WTC11 (cell line): ENCODE measurements around the gene C10orf95.

Experiments
- CTCF ChIP-seq: fragments of 200-600 bp; IDR thresholded peaks from 2 replicates; pipeline ENCODE4 v1.8.0; 2022; ENCODE audit warnings: antibody characterized with exemption
- E2F4 ChIP-seq: sonication (generic); formaldehyde crosslinking; IDR thresholded peaks from 2 replicates; pipeline ENCODE4 v1.8.1; 2022; ENCODE audit warnings: low read depth, mild to moderate bottlenecking, moderate library complexity, missing genetic modification reagents, borderline replicate concordance
- ELF4 ChIP-seq: sonication (generic); formaldehyde crosslinking; IDR thresholded peaks from 2 replicates; pipeline ENCODE4 v1.8.1; 2022; ENCODE audit warnings: low read depth, mild to moderate bottlenecking, moderate library complexity, missing genetic modification reagents
- FOXJ3 ChIP-seq: sonication (generic); formaldehyde crosslinking; IDR thresholded peaks from 2 replicates; pipeline ENCODE4 v1.9.0; 2021; ENCODE audit warnings: missing genetic modification reagents, mild to moderate bottlenecking, borderline replicate concordance
- FOXP4 ChIP-seq: sonication (generic); formaldehyde crosslinking; IDR thresholded peaks from 2 replicates; pipeline ENCODE4 v1.8.0; 2022; ENCODE audit warnings: mild to moderate bottlenecking, missing genetic modification reagents
- GTF2I ChIP-seq: fragments of 250-450 bp; sonication (Bioruptor Pico); conservative IDR thresholded peaks from 2 replicates; pipeline ENCODE4 v1.4.0; 2021; ENCODE audit warnings: mild to moderate bottlenecking
- JUN ChIP-seq: sonication (generic); formaldehyde crosslinking; IDR thresholded peaks from 2 replicates; pipeline ENCODE4 v1.8.0; 2023; ENCODE audit warnings: mild to moderate bottlenecking, missing genetic modification reagents
- NFE2L1 ChIP-seq: sonication (generic); formaldehyde crosslinking; IDR thresholded peaks from 2 replicates; pipeline ENCODE4 v1.8.1; 2023; ENCODE audit warnings: missing genetic modification reagents
- NFYB ChIP-seq: sonication (generic); formaldehyde crosslinking; conservative IDR thresholded peaks from 2 replicates; pipeline ENCODE4 v1.8.0; 2022; ENCODE audit warnings: low read depth, missing genetic modification reagents
- SP1 ChIP-seq: sonication (generic); formaldehyde crosslinking; conservative IDR thresholded peaks from 2 replicates; pipeline ENCODE4 v1.8.1; 2022; ENCODE audit warnings: missing genetic modification reagents
- USF2 ChIP-seq: sonication (generic); formaldehyde crosslinking; IDR thresholded peaks from 2 replicates; pipeline ENCODE4 v1.8.1; 2023; ENCODE audit warnings: mild to moderate bottlenecking, missing genetic modification reagents, moderate library complexity
- ZBTB43 ChIP-seq: sonication (generic); formaldehyde crosslinking; IDR thresholded peaks from 2 replicates; pipeline ENCODE4 v1.8.1; 2023; ENCODE audit warnings: mild to moderate bottlenecking, missing genetic modification reagents

- TF ChIP-seq JUN = no peak
- TF ChIP-seq SP1 (CRISPR knock-in tag) = no peak
- no peak for TF ChIP-seq CTCF
- TF ChIP-seq USF2 = no peak
- TF ChIP-seq E2F4 (CRISPR knock-in tag) = no peak
- no peak for TF ChIP-seq ELF4
- TF ChIP-seq FOXP4 = no peak
- no peak for TF ChIP-seq FOXJ3 (CRISPR knock-in tag)
- no peak for TF ChIP-seq GTF2I (CRISPR knock-in tag)
- no peak for TF ChIP-seq NFYB
- TF ChIP-seq ZBTB43 (CRISPR knock-in tag) = no peak
- TF ChIP-seq NFE2L1 (CRISPR knock-in tag) = no peak
Observed at GRCh38 chr10:102416695-102417094, 34.6 kb downstream of the C10orf95 start.
